ENCODE data around the gene RAB10.

DNA sequence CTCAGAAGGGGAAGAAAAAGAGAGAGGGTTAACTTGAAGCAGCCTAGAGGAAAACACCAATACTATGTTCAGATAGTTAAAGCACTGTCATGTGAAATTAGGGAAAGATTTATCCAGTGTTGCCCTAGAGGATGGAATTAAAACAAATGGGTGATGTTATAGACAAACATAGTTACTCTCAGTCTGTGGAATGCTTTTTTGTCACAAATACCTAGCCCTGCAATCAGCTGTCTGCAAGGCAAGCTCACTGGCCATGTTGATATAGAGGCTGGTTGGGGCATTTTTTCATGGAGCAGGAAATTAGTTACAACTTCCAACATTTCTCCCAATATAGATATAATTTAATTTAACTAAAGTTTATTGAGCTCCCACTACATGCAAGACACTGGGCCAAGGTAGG, 8.4 kb upstream of the RAB10 start:
- TF ChIP-seq, protein P1, sequence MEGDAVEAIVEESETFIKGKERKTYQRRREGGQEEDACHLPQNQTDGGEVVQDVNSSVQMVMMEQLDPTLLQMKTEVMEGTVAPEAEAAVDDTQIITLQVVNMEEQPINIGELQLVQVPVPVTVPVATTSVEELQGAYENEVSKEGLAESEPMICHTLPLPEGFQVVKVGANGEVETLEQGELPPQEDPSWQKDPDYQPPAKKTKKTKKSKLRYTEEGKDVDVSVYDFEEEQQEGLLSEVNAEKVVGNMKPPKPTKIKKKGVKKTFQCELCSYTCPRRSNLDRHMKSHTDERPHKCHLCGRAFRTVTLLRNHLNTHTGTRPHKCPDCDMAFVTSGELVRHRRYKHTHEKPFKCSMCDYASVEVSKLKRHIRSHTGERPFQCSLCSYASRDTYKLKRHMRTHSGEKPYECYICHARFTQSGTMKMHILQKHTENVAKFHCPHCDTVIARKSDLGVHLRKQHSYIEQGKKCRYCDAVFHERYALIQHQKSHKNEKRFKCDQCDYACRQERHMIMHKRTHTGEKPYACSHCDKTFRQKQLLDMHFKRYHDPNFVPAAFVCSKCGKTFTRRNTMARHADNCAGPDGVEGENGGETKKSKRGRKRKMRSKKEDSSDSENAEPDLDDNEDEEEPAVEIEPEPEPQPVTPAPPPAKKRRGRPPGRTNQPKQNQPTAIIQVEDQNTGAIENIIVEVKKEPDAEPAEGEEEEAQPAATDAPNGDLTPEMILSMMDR (IDR thresholded peaks at IDR 0.05; ENCODE audit: poor library complexity) = no peak
- TF ChIP-seq EZH2 (IDR thresholded peaks at IDR 0.05; ENCODE audit: borderline replicate concordance) (no peak), EZH2phosphoT487 (IDR thresholded peaks at IDR 0.05; ENCODE audit: low read depth, severe bottlenecking, unreplicated experiment) (no peak)

All from hepatocyte (in vitro differentiated cells).